ENCODE results near the gene TEX22.

The TEX22 gene

DNA sequence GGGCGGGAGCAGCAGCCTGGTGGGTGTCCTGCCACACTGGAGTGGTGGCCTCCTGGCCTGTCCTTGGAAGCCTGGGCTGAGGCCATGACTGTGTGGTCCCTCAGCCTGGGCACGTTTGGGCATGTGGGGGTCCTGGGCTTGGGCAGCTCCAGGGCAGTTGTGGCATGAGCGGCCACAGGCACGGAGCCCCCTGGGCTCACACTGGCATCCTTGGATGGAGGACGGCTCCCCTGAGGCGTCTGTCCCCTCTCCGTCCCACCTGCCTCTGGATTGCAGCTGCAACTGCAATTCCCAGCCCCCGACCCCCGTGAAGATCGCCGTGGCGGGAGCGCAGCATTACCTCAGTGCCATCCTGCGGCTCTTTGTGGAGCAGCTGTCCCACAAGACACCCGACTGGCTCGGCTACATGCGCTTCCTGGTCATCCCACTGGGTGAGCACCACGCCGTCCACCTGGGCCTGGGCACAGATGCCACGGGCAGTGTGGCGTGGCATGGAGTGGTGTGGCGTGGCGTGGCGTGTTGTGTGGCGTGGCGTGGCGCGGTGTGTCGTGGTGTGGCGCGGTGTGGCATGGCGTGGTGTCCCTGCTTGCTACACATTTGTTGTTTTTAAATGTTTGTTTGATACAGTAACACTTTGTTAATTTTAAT lies 15.1 kb upstream of the TEX22 start:
- no peak for FAIRE-seq
- DNase-seq (ENCODE audit: extremely low spot score, insufficient read length, low read depth) = no peak

DNA sequence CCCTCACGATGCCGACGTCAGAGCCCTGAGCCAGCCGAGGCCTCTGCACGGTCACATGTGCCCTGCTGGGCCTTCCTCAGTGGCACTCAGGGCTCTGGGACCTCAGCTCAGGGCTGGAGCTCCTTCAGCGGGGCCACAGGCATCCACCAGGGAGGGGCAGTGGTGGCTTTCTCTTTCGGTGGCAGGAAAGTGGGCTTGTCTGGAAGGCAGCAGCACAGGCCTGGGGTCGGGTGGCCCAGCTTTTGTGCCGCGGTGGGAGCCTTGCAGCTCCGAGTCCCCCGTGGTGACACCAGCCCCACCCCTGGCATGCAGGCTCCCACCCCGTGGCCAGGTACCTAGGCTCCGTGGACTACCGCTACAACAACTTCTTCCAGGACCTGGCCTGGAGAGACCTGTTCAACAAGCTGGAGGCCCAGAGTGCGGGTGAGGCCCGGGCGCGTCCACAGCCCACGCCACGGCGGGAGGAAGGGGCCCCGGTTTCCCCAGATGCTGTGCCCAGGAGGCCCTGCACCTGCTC lies 14.2 kb upstream of the TEX22 start:
- no peak for FAIRE-seq
- no peak for DNase-seq (ENCODE audit: extremely low spot score, insufficient read length, low read depth)

DNA sequence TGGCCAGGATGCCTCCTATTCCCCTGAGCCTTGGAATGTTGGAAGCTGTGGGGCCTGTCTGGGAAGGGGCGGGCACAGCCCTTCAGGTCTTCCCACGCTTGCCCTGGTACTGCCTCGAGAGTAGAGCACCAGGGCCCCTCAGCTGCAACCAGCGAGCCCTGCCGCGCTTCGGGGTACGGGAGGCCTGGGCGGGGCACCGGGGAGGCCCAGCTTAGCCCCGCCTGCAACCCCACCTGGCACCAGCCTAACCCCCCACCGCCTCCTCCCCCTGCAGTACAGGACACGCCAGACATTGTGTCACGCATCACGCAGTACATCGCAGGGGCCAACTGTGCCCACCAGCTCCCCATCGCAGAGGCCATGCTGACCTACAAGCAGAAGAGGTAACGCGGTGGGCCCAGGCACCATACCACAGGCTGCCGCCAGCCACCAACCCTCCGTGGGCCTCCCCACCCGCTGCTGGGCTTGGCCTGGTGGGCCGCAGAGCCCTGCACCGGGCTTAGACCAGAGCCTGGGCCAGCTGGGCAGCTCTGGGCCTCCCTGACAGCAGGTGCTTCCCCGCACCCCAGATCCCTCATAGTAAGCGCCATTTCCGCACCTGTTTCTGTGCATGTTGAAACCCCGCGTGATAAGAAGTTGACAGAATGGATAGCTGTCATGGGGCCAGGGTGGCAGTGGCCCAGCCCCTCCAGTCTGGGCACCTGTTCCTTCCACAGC lies 13.6 kb upstream of the TEX22 start:
- FAIRE-seq (no peak), DNase-seq (ENCODE audit: extremely low spot score, insufficient read length, low read depth) (no peak)

DNA sequence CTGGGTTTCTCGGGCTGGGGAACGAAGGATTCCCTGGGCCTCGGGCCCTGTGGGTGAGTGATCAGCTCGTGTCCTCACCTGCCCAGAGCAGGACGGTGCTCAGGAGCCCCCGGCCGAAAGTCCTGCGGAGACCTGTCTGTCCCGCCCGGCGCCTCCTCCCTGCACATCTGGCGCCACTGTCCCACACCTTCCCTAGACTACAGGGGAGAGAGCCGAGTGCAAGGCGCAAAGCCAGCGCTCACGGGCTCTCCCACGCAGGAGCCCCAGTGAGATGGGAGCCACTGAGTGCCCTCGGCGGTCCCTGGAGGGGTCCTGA lies 13.1 kb upstream of the TEX22 start:
- FAIRE-seq = no peak

DNA sequence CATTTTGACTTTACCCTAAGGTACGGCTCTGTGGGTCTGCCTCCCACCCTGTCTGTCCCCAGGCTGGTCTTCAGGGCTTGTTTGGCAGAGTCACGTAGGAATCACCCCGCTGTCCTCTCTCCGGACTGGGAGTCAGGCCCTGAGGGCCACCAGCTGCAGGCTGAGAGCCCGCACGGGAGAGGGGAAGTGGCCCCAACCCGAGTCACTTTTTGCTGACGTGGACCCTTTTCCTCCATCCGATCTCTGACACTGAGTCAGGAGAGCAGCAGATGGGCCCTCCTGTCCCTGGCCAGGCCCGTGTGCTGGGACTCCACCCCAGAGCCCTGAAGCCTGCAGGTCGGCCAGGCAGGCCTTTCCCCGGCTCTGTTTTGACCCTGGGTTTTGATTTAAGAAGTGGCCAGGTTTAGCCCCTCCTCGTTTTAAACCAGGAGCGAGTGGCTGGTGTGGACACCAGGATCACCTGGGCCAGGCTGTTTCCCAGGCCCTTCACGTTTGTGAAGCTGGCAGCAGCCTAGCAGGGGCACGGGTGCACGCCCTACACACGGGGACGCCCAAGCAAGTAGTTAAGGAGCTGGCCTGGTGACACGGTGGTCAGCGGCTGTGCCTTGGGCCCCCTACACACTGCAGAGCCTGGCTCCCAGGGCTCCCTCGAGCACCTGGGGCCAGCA lies 12.5 kb upstream of the TEX22 start:
- no peak for DNase-seq (ENCODE audit: extremely low spot score, insufficient read length, low read depth)
- FAIRE-seq = no peak

More for the DNA sequence above, 13.1 kb upstream of the TEX22 start:
- DNase-seq (ENCODE audit: extremely low spot score, insufficient read length, low read depth) = no peak

DNA sequence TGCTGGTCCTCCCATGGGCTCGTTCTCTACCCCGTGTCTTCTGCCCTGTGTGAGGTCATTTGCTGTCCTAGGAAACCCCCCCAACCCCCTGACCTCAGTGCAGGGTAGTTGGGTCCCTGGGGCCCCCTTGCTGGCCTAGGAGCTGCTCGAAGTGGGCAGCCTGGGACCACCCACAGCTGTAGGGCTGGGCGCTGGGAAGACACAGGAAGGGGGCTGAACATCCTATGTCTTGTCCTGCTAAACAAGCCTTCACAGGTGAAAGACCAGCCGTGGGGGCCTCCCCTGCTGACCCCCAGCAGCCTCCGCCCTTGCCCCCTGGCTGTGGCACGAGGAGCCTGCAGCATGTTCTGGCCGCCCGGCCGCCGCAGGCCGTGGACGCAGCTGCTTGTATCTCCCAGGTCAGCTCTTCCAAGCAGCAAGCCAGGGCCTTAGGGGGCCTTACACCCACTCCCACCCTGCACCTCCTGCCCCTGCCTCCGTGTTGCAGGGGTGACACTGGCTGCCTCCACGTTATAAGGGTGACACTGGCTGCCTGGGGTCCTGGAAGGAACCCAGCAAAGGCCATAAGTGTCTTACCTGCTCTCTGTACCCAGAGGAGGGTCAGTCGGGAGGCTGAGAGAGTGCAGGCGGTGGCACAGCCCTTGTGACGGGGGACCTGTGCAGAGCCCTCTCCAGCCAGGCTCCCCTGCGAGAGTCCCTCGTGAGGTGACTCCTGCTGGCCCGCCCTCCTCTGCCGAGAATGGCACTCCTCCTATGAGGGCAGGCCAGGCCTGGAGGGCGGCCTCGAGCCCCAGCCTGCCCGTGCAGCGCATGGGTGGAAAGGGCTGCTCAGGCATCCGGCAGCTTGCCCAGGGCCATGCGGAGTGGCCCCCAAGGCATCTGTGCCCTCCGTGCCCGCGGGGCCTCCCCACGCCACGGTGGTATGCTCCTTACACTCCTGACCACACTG lies 11.5 kb upstream of the TEX22 start:
- FAIRE-seq (no peak), DNase-seq (ENCODE audit: extremely low spot score, insufficient read length, low read depth) (no peak)

DNA sequence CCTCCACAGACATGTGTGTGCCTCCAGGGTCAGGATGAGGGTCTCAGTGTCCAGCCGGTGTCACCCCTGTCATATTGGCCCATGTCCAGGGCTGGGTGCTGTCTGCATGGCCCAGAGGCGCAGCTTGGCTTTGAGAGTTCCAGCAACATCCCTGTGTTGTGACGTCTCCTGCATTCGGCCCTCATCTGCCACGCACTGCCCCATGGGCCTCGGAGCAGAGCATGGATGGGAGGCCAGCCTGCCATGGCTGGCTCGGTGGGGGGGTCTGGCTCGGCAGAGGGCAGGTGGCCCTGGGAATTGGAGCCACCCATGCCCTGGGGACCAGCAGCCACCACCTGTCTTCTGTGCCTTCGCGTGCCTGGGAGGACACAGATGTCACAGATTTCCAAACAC lies 10.8 kb upstream of the TEX22 start:
- DNase-seq (ENCODE audit: extremely low spot score, insufficient read length, low read depth) = no peak
- FAIRE-seq = no peak

DNA sequence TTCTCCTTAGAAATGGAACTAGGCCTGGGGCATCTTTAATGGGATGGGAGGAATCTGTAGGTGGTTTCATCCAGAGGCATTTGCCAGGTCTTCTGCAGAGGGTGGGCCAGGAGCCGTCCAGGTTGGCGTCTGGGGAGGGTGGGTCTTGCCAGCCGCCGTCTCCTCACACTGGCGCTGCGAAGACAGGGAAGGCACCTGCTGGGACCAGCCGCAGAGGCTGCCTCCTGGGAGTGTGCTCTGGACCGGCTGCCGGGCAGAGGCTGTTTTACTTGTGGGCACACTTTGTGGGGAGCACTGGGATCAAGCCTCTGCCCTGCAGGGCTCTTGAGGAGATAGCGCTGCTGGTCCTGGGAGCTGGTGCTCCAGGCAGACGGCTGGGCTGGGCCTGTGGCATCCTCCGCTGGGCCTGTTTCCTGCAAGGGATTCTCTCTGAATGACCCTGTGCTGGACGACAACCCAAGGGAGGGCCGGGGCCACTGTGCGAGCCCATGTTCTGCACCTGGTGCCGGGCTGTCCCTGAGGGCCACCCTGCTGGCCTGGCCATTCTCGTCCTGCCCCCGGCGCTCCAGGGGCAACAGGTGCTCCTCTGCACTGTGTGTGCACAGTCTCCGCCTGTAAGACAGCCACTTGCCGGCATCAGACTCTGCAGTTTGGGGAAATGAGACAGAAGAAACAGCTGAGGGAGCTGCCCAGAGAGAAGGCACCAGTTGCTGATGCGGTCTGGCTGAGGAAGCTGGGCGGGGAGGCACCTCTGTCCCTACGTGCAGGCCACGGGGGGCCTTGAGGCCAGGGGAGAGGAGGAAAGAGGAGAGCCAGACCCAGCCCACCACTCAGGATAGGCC lies 10.0 kb upstream of the TEX22 start:
- no peak for FAIRE-seq
- DNase-seq (ENCODE audit: extremely low spot score, insufficient read length, low read depth) = no peak

DNA sequence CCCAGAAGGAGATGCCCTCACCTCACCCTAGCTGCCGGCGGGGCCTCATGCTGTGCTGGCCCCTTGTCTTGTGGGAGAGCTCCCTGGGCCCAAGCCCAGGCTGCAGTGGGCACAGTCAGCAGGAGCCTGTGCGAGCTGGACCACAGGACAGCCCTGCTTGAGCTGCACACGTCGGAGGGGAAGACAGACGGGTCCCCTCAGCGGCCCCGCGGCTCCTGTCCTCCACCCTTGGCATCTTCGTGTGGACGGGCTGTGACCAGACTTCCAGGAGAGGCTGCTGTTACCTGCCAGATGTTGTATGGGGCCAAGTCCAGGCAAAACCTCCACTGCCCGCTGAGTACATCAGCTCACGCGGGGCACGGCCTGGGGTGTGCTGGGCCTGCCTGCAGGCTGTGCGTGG lies 9.4 kb upstream of the TEX22 start:
- FAIRE-seq (no peak), DNase-seq (ENCODE audit: extremely low spot score, insufficient read length, low read depth) (no peak)

DNA sequence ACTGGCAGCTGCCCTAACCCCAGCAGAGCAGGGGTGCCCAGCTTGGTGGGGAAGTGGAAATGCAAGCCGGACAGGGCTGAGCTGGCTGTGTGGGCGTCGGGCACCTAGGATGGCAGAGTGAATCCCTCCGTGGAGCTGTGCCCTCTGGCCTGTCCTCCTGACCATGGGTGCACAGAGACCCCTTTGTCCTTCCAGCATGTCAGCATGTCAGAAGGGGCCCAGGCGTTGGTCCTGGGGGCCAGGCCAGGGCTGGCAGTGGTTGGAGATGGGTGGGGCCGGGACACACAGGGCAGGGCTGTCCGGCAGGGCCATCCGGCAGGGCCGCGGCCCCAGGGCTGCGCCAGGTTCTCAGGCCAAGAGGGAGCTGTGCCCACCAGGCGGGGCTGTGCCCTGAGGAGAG lies 8.8 kb upstream of the TEX22 start:
- no peak for DNase-seq (ENCODE audit: extremely low spot score, insufficient read length, low read depth)
- FAIRE-seq = no peak

DNA sequence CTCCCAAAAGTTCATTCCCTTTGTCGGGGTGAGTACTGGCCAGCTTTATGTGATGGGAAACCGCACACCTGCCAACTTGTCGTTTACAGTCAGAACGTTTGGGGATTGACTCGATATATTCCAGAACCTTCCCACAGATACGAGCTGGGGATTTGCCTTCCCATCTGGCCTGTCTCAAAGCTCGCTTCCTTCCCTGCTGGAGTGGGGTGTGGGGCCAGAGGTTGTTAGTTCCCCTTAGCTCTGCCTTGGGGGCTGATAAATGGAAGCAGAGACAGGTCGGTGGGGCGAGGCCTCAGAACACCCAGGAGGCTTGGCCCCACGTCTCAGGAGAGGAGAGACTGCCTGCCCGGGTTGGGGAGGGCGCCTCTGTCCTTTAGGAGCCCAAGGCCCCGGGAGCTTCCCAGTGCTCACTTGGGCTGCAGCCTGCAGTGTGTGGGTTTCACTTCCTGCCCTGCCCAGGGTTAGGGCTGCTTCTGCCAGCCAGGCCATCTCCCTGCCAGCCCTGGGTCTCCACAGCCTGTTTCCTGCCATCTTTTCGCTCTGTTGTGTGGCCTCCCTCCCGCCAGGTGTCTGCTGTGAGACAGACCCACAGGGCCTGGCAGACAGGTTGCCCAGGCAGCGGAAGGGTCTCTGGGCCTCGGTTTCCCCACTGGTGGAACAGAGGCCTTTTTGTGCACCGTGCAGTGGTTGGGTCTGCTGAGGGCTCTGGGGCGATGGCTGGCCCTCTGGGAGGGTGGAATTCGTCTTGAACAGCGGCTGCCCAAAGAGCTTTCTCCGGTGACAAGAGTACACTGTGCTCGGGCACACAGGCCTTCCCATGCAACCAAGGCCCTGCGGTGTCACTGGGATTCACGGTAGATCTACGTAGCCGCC lies 8.1 kb upstream of the TEX22 start:
- DNase-seq (ENCODE audit: extremely low spot score, insufficient read length, low read depth) = no peak

DNA sequence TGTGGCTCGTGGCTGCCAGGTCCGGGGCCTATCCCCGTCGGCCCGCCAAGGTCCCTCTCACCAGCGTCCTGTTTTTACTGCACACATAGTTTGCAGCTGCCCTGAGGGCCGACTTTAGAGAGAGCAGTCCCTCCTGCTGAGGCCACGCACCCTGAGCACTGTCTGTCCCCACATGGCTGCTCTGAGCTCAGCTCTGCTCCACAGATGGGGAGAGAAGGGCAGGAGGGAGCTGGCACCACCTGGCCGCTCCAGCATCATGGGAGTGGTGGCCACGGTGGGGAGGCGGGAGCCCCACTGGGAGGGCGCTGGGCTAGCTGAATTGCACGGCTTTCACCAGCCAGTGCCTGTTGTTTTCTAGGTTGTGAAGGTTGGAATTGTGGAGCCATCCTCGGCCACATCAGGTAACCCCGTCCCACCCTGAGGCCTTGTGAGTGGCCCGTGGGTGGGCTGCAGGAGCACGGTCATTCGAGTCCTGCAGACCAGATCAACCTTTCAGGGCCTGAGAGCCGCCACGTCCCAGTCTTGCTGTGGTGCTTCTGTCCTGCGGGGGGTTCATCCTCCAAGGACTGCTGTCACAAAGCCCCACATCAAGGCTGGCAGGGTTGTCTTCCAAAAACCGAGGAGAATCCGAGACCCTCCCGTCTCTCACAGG lies 7.4 kb upstream of the TEX22 start:
- no peak for FAIRE-seq
- DNase-seq (ENCODE audit: extremely low spot score, insufficient read length, low read depth) = no peak

More for the DNA sequence above, 8.1 kb upstream of the TEX22 start:
- no peak for FAIRE-seq

DNA sequence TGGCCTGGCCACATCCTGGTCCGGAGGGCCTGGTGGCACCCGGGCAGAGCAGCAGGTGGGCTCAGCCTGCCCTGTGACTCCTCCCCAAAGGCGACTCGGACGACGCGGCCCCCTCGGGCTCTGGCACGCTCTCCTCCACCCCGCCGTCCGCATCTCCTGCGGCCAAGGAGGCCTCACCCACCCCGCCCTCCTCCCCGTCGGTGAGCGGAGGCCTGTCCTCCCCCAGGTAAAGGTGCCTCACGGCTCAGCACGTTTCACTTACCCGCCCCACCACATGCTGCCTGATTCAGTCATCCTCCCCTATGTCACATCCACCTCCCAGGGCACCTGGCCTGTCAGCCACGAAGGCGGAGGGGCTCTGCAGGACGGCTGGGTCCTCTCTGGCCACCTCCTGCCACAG lies 6.8 kb upstream of the TEX22 start:
- no peak for DNase-seq (ENCODE audit: extremely low spot score, insufficient read length, low read depth)
- FAIRE-seq = no peak

DNA sequence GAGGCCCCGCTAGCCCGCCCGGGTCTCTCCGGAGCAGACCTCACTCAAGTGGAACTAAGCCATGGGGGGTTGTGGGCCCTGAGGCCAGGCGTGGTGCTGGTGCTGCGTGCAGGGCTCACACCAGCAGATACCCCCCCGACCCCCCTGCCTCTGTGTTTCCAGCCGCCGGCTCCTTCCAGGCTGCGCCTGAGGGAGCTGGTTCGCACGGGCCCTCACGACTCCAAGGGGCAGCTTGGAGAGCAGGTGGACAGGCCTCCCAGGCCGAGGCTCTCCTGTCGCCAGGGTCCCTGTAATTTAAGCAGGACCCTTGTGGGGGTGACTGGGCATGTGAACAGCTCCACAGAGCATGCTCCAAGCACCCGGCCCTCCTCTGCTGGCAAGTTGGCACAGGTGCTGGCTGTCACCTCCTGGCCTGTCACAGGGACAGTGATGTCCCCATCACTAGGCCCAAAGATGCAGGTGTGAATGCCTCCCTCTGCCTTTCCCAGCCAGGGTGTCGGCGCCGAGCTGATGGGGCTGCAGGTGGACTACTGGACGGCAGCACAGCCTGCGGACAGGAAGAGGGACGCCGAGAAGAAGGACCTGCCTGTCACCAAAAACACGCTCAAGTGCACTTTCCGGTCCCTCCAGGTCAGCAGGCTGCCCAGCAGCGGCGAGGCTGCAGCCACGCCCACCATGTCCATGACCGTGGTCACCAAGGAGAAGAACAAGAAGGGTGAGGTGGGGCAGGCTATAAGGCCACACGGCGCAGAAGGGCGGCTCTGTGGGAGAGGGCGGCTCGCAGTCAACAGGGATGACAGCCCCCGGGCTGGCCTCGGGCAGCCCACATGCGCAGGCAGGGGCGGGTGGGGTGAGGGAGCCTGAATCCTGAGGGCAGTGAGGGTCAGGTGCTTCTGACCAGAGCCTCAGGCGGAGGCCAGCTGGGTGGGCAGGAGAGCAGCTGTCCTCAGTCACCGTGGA lies 5.9 kb upstream of the TEX22 start:
- FAIRE-seq = no peak
- no peak for DNase-seq (ENCODE audit: extremely low spot score, insufficient read length, low read depth)

DNA sequence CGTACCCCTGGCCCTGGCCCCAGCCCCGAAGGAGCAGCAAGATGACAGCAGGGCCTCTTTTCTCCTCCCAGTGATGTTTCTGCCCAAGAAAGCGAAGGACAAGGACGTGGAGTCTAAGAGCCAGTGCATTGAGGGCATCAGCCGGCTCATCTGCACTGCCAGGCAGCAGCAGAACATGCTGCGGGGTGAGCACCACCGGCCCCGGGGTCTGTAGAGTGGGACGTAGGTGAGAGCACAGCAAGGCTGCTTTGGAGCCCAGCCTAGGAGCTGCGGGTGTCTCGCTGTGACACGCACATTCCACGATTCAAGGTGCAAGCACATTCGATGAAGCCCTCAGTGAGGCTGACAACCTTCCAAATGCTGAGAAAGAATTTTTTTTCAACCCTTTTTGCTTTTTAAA lies 5.2 kb upstream of the TEX22 start:
- FAIRE-seq = no peak
- DNase-seq (ENCODE audit: extremely low spot score, insufficient read length, low read depth) = no peak

DNA sequence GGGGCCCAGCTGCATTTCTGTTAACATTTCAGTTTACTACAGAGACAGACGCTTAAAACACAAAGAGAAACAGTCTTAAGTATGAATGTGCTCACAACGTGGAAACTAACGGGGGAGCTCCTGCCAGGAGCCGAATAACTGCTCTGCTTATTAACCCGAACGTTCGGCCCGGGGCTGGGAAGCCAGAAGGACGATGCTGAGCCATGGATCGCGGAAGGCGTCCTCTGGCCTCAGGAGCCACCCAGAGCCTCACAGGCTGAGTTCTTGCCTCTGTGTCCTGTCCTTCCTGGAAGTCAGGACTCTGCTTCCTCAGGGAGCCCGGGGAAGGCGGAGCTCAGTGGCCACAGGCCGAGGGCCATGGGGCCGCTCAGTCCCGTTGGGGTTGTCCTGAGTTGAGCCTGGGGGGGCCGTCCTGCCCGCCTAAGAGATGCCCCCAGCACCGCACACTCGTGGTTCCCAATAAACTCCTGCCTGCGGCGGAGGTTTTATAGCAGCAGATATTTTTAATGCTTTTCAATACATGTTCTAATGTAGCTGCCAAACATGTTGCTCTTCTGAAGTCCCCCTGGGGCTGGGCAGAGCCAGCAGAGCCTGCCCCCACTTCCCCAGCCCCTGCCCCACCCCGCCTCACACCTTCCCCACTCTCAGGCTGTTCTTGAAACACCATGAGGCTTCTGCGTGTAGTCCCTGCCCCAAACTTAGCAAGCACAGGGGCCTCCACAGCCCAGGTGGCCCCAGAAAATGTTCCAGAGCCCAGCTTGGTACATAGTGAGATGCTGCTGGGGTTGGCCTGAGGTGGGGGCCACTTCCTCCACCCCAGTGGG lies 3.4 kb upstream of the TEX22 start:
- FAIRE-seq (no peak), DNase-seq (ENCODE audit: extremely low spot score, insufficient read length, low read depth) (no peak)
